Endothelial cell of umbilical vein (primary cell): ENCODE results near the gene MTMR3. TPM values are rescaled to one million over a fixed set of nuclear protein-coding genes. Genes with fewer than 3 reads are reported as not detected.

Experiments
- BruUV-seq: library from RNA; stranded (reverse); fragments of 400-500 nt; replicated peaks from 2 replicates; lab custom pipeline; 2021; lab: Mats Ljungman, UMichigan
- CTCF ChIA-PET: fragments of 300-600, 350-600 bp; sonication (Branson Sonifier 250); formaldehyde crosslinking; loops from one replicate; lab custom pipeline; 2021; ENCODE audit warnings: antibody characterized with exemption, inconsistent platforms; lab: Charles Lee
- POLR2A ChIA-PET: fragments of 300-600, 350-600 bp; sonication (Branson Sonifier 250); formaldehyde crosslinking; loops from one replicate; lab custom pipeline; 2021; ENCODE audit warnings: antibody characterized with exemption, inconsistent platforms; lab: Charles Lee
- DNase-seq: peaks from one replicate; pipeline ENCODE4 v3.0.0-alpha.2; 2011; ENCODE audit warnings: low read depth, low spot score
- FAIRE-seq: peaks from 2 replicates; lab custom pipeline; 2011; peaks lifted over from hg19 to GRCh38; lab: Jason Lieb, UNC
- H2AFZ ChIP-seq: 2 replicates; pipeline ENCODE4 v1.6.0; 2012; ENCODE audit warnings: low read depth, low read length, control low read depth, inconsistent platforms
- H3K27ac ChIP-seq: 2 replicates; pipeline ENCODE4 v1.5.1; 2011; ENCODE audit warnings: low read depth, mild to moderate bottlenecking, control low read depth, low read length, moderate library complexity; ENCODE audit not compliant: insufficient read depth
- H3K27me3 ChIP-seq, 2 experiments: 2 replicates each; pipeline versions ENCODE4 v1.6.0 to v1.6.1; 2011; ENCODE audit warnings: low read length in 2 of 2, mixed read lengths in 1 of 2; ENCODE audit not compliant: control insufficient read depth in 2 of 2, insufficient read depth in 2 of 2
- H3K36me3 ChIP-seq, 2 experiments: 2 replicates in 1 of 2; 3 replicates in 1 of 2; pipeline ENCODE4 v1.5.1; 2011; ENCODE audit warnings: low read length in 2 of 2, mild to moderate bottlenecking in 1 of 2, moderate library complexity in 1 of 2; ENCODE audit not compliant: control insufficient read depth in 2 of 2, insufficient read depth in 2 of 2; ENCODE audit errors: extremely low read depth in 1 of 2
- H3K4me1 ChIP-seq: 3 replicates; pipeline ENCODE4 v1.5.1; 2011; ENCODE audit warnings: mild to moderate bottlenecking, low read length; ENCODE audit not compliant: control insufficient read depth, insufficient read depth; ENCODE audit errors: extremely low read depth
- H3K4me2 ChIP-seq: 2 replicates; pipeline ENCODE4 v1.6.1; 2011; ENCODE audit warnings: low read length, control low read depth, mixed read lengths; ENCODE audit not compliant: insufficient read depth
- H3K4me3 ChIP-seq, 3 experiments: fragments of 200-600 bp in 1 of 3; sonication (generic), shearing (Covaris generic) in 1 of 3; replicated peaks in 1 of 3; 2 replicates each; pipeline ENCODE4 v1.5.1; 2011 to 2016; ENCODE audit warnings: control low read depth in 3 of 3, low read length in 3 of 3, mild to moderate bottlenecking in 2 of 3, inconsistent platforms in 1 of 3, low read depth in 1 of 3, moderate library complexity in 1 of 3; ENCODE audit not compliant: insufficient read depth in 1 of 3
- H3K79me2 ChIP-seq: 2 replicates; pipeline ENCODE4 v1.6.0; 2012; ENCODE audit warnings: low read length, inconsistent platforms; ENCODE audit not compliant: control insufficient read depth, insufficient read depth
- H3K9ac ChIP-seq: replicated peaks from 2 replicates; pipeline ENCODE3; 2011; ENCODE audit warnings: low read length, control low read depth; ENCODE audit not compliant: insufficient read depth; ENCODE audit errors: extremely low read depth
- H3K9me1 ChIP-seq: replicated peaks from 3 replicates; pipeline ENCODE4 v1.6.0; 2011; ENCODE audit warnings: mild to moderate bottlenecking, low read length; ENCODE audit not compliant: control insufficient read depth, insufficient read depth; ENCODE audit errors: extremely low read depth
- H3K9me3 ChIP-seq: replicated peaks from 2 replicates; pipeline ENCODE4 v1.5.1; 2012; ENCODE audit warnings: low read length, inconsistent platforms; ENCODE audit not compliant: control insufficient read depth, insufficient read depth
- H4K20me1 ChIP-seq: replicated peaks from 2 replicates; pipeline ENCODE3; 2011; ENCODE audit warnings: mild to moderate bottlenecking, low read length; ENCODE audit not compliant: control insufficient read depth, insufficient read depth; ENCODE audit errors: extremely low read depth
- EZH2 ChIP-seq: IDR thresholded peaks from 2 replicates; pipeline ENCODE4 v1.6.1; 2012; ENCODE audit warnings: borderline replicate concordance, low read depth, mild to moderate bottlenecking, moderate library complexity, low read length, inconsistent platforms; ENCODE audit not compliant: severe bottlenecking
- FOS ChIP-seq: IDR thresholded peaks from 2 replicates; pipeline ENCODE4 v1.6.1; 2011; ENCODE audit warnings: mild to moderate bottlenecking, low read length, moderate library complexity, borderline replicate concordance; ENCODE audit not compliant: insufficient read depth
- GATA2 ChIP-seq: IDR thresholded peaks from 2 replicates; pipeline ENCODE4 v1.7.0; 2011; ENCODE audit warnings: low read depth, mild to moderate bottlenecking, moderate library complexity, mixed read lengths, low read length; ENCODE audit not compliant: insufficient read length, insufficient read depth
- JUN ChIP-seq: IDR thresholded peaks from 2 replicates; pipeline ENCODE4 v1.6.1; 2011; ENCODE audit warnings: borderline replicate concordance, low read depth; ENCODE audit not compliant: insufficient read length, insufficient read depth
- MAX ChIP-seq: IDR thresholded peaks from 2 replicates; pipeline ENCODE4 v1.6.1; 2011; ENCODE audit not compliant: insufficient read depth, insufficient read length
- MYC ChIP-seq: IDR thresholded peaks from one replicate; pipeline ENCODE4 v1.6.1; 2011; ENCODE audit warnings: mild to moderate bottlenecking, low read depth, low read length
- POLR2A ChIP-seq: IDR thresholded peaks from 2 replicates; pipeline ENCODE4 v1.6.1; 2012; ENCODE audit warnings: low read depth, mild to moderate bottlenecking, control low read depth, low read length
- POLR2AphosphoS5 ChIP-seq: IDR thresholded peaks from 2 replicates; pipeline ENCODE4 v1.6.1; 2012; ENCODE audit warnings: low read depth, mild to moderate bottlenecking, control low read depth, low read length, moderate library complexity; ENCODE audit not compliant: insufficient read depth
- dilution Hi-C: fragments of 300-500 bp; cut with MboI; formaldehyde crosslinking; loops from one replicate; pipeline ENCODE4 v1.15.0; 2019; ENCODE audit warnings: low sequenced_read_pairs; ENCODE audit not compliant: extremely low pct_ligation_motif_present
- intact Hi-C: fragments of 100-400 bp; cut with micrococcal nuclease; formaldehyde crosslinking; loops from one replicate; pipeline ENCODE4 v1.10.0; 2022
- polyA plus RNA-seq, 4 experiments: library from polyadenylated mRNA; depleted of rRNA in 3 of 4; stranded (reverse) in 3 of 4; unstranded in 1 of 4; fragments of >200 nt; gene quantifications; 2 replicates each; pipeline versions ENCODE4 v1.2.1 to v1.2.3, GENCODE V29; 2011 to 2012; ENCODE audit warnings: missing spikeins in 1 of 4
- total RNA-seq: library from RNA; stranded (reverse); gene quantifications from 2 replicates; pipeline ENCODE4 v1.2.3, GENCODE V29; 2021
- TF ChIP-seq, protein P1 (sequence below), 2 donors: IDR thresholded peaks; 1 replicate in 1 of 2; 2 replicates in 1 of 2; pipeline ENCODE4 v1.5.1; 2011; ENCODE audit warnings: low read length in 2 of 2, mild to moderate bottlenecking in 2 of 2, moderate library complexity in 2 of 2, control low read depth in 1 of 2, inconsistent platforms in 1 of 2, low read depth in 1 of 2; ENCODE audit not compliant: insufficient read depth in 1 of 2; ENCODE audit errors: extremely low read depth in 1 of 2

Gene MTMR3
- total and polyA plus RNA-seq, 2 donors (not counting 3 experiments of a cell fraction or from before 2014, with no cell fraction given), result 30.1 to 36.5 TPM

DNA sequence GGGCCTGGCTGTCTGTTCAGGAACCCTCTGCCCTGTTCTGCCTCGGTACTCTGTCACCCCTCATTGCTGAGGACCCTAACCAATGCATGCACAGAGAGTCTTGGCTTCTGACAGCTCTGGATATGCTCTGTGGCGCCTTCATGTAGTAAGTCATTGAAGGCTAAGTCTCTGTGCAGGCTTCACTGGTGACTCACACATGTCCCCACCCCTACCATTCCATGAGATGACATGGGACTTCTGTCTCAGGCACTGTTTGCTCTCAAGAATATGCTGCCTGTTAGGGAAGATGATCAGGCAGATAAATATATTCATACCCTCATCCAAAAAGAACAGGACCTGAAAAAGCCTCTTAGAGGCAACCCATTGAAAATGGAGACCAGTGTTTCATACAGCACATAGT is 153.7 kb downstream of the MTMR3 start:
- Histone ChIP-seq H3K9me1 (no peaks in the 10 kb centered on the region), H3K9me3 (no peaks in the 10 kb centered on the region), H3K79me2 (no peaks in the 10 kb centered on the region), H3K4me3 (no peak overlapping the region), H3K36me3 (no peaks in the 10 kb centered on the region), H2AFZ (no peak overlapping the region), H3K27me3 (no peaks in the 10 kb centered on the region), H3K9ac (no peak overlapping the region), H4K20me1 (no peaks in the 10 kb centered on the region), H3K27ac (no peak overlapping the region), H3K4me2 (no peak overlapping the region), H3K4me1 (peaks cover 8% of the 10 kb centered on the region)
- TF ChIP-seq EZH2 (no peak), POLR2AphosphoS5 (no peak), POLR2A (no peak), FOS (no peak), MAX (no peak), GATA2 (no peak), MYC (no peak), JUN (no peak)
- TF ChIP-seq, protein P1, sequence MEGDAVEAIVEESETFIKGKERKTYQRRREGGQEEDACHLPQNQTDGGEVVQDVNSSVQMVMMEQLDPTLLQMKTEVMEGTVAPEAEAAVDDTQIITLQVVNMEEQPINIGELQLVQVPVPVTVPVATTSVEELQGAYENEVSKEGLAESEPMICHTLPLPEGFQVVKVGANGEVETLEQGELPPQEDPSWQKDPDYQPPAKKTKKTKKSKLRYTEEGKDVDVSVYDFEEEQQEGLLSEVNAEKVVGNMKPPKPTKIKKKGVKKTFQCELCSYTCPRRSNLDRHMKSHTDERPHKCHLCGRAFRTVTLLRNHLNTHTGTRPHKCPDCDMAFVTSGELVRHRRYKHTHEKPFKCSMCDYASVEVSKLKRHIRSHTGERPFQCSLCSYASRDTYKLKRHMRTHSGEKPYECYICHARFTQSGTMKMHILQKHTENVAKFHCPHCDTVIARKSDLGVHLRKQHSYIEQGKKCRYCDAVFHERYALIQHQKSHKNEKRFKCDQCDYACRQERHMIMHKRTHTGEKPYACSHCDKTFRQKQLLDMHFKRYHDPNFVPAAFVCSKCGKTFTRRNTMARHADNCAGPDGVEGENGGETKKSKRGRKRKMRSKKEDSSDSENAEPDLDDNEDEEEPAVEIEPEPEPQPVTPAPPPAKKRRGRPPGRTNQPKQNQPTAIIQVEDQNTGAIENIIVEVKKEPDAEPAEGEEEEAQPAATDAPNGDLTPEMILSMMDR (IDR thresholded peaks at IDR 0.05; ENCODE audit: extremely low read depth in 1 of 2, insufficient read depth in 1 of 2, low read depth in 1 of 2, low read length in 2 of 2), result no peak
- dilution Hi-C loops, result no loop called here
- POLR2A ChIA-PET, result no interaction called here
- BruUV-seq, result no TSS peak
- DNase-seq (no peak), FAIRE-seq (no peak)
- intact Hi-C loops, result no loop called here
- CTCF ChIA-PET, result no interaction called here
